ENCODE results near the gene AGRP. TPM values are rescaled to one million over a fixed set of nuclear protein-coding genes. Genes with fewer than 3 reads are reported as not detected.

The AGRP gene
- total RNA-seq, 1 experiment from 2014 or later, result not detected

- no peak overlapping the region for H3K27ac Mint-ChIP-seq
- no peaks in the 10 kb centered on the region for H3K27me3 Mint-ChIP-seq (ENCODE audit: low read depth)
- ATAC-seq (no peak), DNase-seq (ENCODE audit: low spot score) (no peak)
- H3K9me3 Mint-ChIP-seq, result no peaks in the 10 kb centered on the region
- no peaks in the 10 kb centered on the region for H3K36me3 Mint-ChIP-seq
- TF ChIP-seq GRHL2 (CRISPR knock-in tag; IDR thresholded peaks at IDR 0.05; ENCODE audit: insufficient replicate concordance, severe bottlenecking) (no peak), SMAD3 (CRISPR knock-in tag; IDR thresholded peaks at IDR 0.05; ENCODE audit: borderline replicate concordance) (no peak), CREM (CRISPR knock-in tag; IDR thresholded peaks at IDR 0.05) (no peak), ZNF138 (CRISPR knock-in tag; conservative IDR thresholded peaks at IDR 0.05) (no peak), SP1 (CRISPR knock-in tag; conservative IDR thresholded peaks at IDR 0.05) (no peak), USF1 (CRISPR knock-in tag; IDR thresholded peaks at IDR 0.05) (no peak), NFE2L1 (CRISPR knock-in tag; IDR thresholded peaks at IDR 0.05) (no peak)
- CTCF ChIA-PET, result interaction anchor here (0.9 to 1.4 kb wide), 3 partner anchors 19 to 202 kb away, joined by 3 read pairs; partner anchors contain the start of gene HSD11B2
- POLR2A ChIA-PET, result no interaction called here
- H3K4me3 Mint-ChIP-seq, result no peak overlapping the region
- peaks cover 10% of the 10 kb centered on the region for H3K4me1 Mint-ChIP-seq
These were observed 21.1 kb downstream of the AGRP start for GRCh38 chr16:67462279-67462655.

- no peaks in the 10 kb centered on the region for H3K9me3 Mint-ChIP-seq
- no peak for ATAC-seq
These were observed 21.6 kb downstream of the AGRP start for GRCh38 chr16:67461600-67462278.

More at GRCh38 chr16:67461600-67462278, 21.6 kb downstream of the AGRP start:
- ChIA-PET CTCF (interaction anchor here (0.7 to 2.1 kb wide), 7 partner anchors 17 to 201 kb away, joined by 3 to 11 read pairs (median 3); partner anchors contain the start of gene HSD11B2), POLR2A (no interaction called here)
- DNase-seq (ENCODE audit: low spot score), result no peak
- H3K4me1 Mint-ChIP-seq, result peaks cover 10% of the 10 kb centered on the region
- H3K27me3 Mint-ChIP-seq (ENCODE audit: low read depth), result no peaks in the 10 kb centered on the region
- TF ChIP-seq JAZF1 (CRISPR knock-in tag; IDR thresholded peaks at IDR 0.05), result no peak
- TF ChIP-seq FOXK1 (CRISPR knock-in tag; IDR thresholded peaks at IDR 0.05), result no peak
- no peak for TF ChIP-seq RELA (CRISPR knock-in tag; IDR thresholded peaks at IDR 0.05; ENCODE audit: borderline replicate concordance)
- TF ChIP-seq ATF2 (CRISPR knock-in tag; IDR thresholded peaks at IDR 0.05; ENCODE audit: borderline replicate concordance, low read depth), result no peak
- TF ChIP-seq MLX (CRISPR knock-in tag; IDR thresholded peaks at IDR 0.05), result no peak
- no peak for TF ChIP-seq ZNF423 (CRISPR knock-in tag; IDR thresholded peaks at IDR 0.05)
- TF ChIP-seq CTCF (IDR thresholded peaks at IDR 0.05), result no peak
- no peak for TF ChIP-seq GABPB1 (CRISPR knock-in tag; IDR thresholded peaks at IDR 0.05)
- no peak for TF ChIP-seq ZNF396 (CRISPR knock-in tag; IDR thresholded peaks at IDR 0.05; ENCODE audit: borderline replicate concordance)
- no peak for TF ChIP-seq ZBTB21 (CRISPR knock-in tag; IDR thresholded peaks at IDR 0.05; ENCODE audit: borderline replicate concordance)
- no peak for TF ChIP-seq PREB (CRISPR knock-in tag; IDR thresholded peaks at IDR 0.05; ENCODE audit: borderline replicate concordance)
- TF ChIP-seq AR (CRISPR knock-in tag; IDR thresholded peaks at IDR 0.05), result no peak
- no peak for TF ChIP-seq HMGA2 (CRISPR knock-in tag; IDR thresholded peaks at IDR 0.05)
- TF ChIP-seq HMGXB4 (CRISPR knock-in tag; IDR thresholded peaks at IDR 0.05), result no peak
- TF ChIP-seq ELF4 (CRISPR knock-in tag; IDR thresholded peaks at IDR 0.05; ENCODE audit: low read depth), result no peak
- no peak for TF ChIP-seq NFE2L1 (CRISPR knock-in tag; IDR thresholded peaks at IDR 0.05)
- no peak overlapping the region for H3K4me3 Mint-ChIP-seq
- H3K36me3 Mint-ChIP-seq, result no peaks in the 10 kb centered on the region
- H3K27ac Mint-ChIP-seq, result no peak overlapping the region
